CD4-positive, alpha-beta T cell (primary cell): ENCODE measurements around the gene SLC4A5. TPM values are rescaled to one million over a fixed set of nuclear protein-coding genes. Genes with fewer than 3 reads are reported as not detected.
"Not testable (repeated sequence)": the region's sequence is repeated elsewhere in the genome, so short reads cannot be mapped to it uniquely, and the experiment has no call there.

Source experiments
- ATAC-seq: fragments of 200-7000 bp; cut with Tn5 transposase; one replicate; pipeline ENCODE4 v1.10.0; 2022; ENCODE audit warnings: mild to moderate bottlenecking; ENCODE audit not compliant: poor library complexity
- CTCF ChIA-PET: fragments of 350-600 bp; sonication (Branson Sonifier 250); formaldehyde crosslinking; loops from one replicate; lab custom pipeline; 2021; ENCODE audit warnings: antibody characterized with exemption, inconsistent platforms; lab: Charles Lee
- POLR2A ChIA-PET: fragments of 350-600 bp; sonication (Branson Sonifier 250); formaldehyde crosslinking; loops from one replicate; lab custom pipeline; 2021; ENCODE audit warnings: antibody characterized with exemption, inconsistent platforms; lab: Charles Lee
- DNase-seq, 14 experiments: peaks; one replicate each; pipeline ENCODE4 v3.0.0-alpha.2; 2013 to 2020; ENCODE audit warnings: mixed read lengths in 2 of 14
- H3K27ac ChIP-seq, 2 donors: one replicate each; pipeline versions ENCODE4 v1.5.1 to v1.7.0; 2013; ENCODE audit warnings: low read length in 2 of 2, low read depth in 1 of 2, mild to moderate bottlenecking in 1 of 2
- H3K27me3 ChIP-seq, 2 experiments: 1 replicate in 1 of 2; 2 replicates in 1 of 2; pipeline versions ENCODE4 v1.6.1 to v1.7.0; 2013; ENCODE audit warnings: low read length in 2 of 2, control low read depth in 1 of 2, mild to moderate bottlenecking in 1 of 2, moderate library complexity in 1 of 2; ENCODE audit not compliant: insufficient read depth in 2 of 2, control insufficient read depth in 1 of 2
- H3K36me3 ChIP-seq: one replicate; pipeline ENCODE4 v1.6.1; 2013; ENCODE audit warnings: low read length, control low read depth; ENCODE audit not compliant: insufficient read depth
- H3K4me1 ChIP-seq: one replicate; pipeline ENCODE4 v1.6.1; 2013; ENCODE audit warnings: low read length, control low read depth; ENCODE audit not compliant: insufficient read depth
- H3K4me3 ChIP-seq: one replicate; pipeline ENCODE4 v1.5.1; 2013; ENCODE audit warnings: mild to moderate bottlenecking, low read length, moderate library complexity
- H3K9me3 ChIP-seq, 2 experiments: 1 replicate in 1 of 2; 2 replicates in 1 of 2; pipeline versions ENCODE4 v1.6.1 to v1.7.0; 2013; ENCODE audit warnings: low read length in 2 of 2, mild to moderate bottlenecking in 2 of 2, control low read depth in 1 of 2, moderate library complexity in 1 of 2; ENCODE audit not compliant: control insufficient read depth in 1 of 2, insufficient read depth in 1 of 2
- H3K27ac Mint-ChIP-seq: one replicate; pipeline ENCODE4 v1.8.0; 2020; ENCODE audit warnings: mixed read lengths
- H3K27me3 Mint-ChIP-seq: one replicate; pipeline ENCODE4 v1.8.0; 2021; ENCODE audit warnings: mixed read lengths
- H3K36me3 Mint-ChIP-seq: one replicate; pipeline ENCODE4 v1.8.0; 2021; ENCODE audit warnings: low read depth, mixed read lengths
- H3K4me1 Mint-ChIP-seq: one replicate; pipeline ENCODE4 v1.8.0; 2021; ENCODE audit warnings: low read depth, mixed read lengths
- H3K4me3 Mint-ChIP-seq: one replicate; pipeline ENCODE4 v1.8.0; 2020; ENCODE audit warnings: mild to moderate bottlenecking, mixed read lengths
- H3K9me3 Mint-ChIP-seq: one replicate; pipeline ENCODE4 v1.8.0; 2020; ENCODE audit warnings: mixed read lengths
- CTCF ChIP-seq: fragments of 200-600 bp; IDR thresholded peaks from one replicate; pipeline ENCODE4 v1.8.0; 2022; ENCODE audit warnings: antibody characterized with exemption, mild to moderate bottlenecking
- intact Hi-C, 2 experiments: fragments of 100-400 bp; cut with DNase I in 1 of 2; cut with micrococcal nuclease in 1 of 2; formaldehyde crosslinking; loops; one replicate each; pipeline versions ENCODE4 v1.15.1 to v1.9.0; 2023 to 2025; cut with DNase I, micrococcal nuclease
- total RNA-seq, 174 experiments: library from RNA in 2 of 174; stranded (reverse) in 2 of 174; gene quantifications; one replicate each; pipeline ENCODE4 v1.2.3 and lab custom pipeline; 2021 to 2026

The SLC4A5 gene
- total RNA-seq, 2 experiments from 2014 or later, result 7.8 to 10.4 TPM

- no peak for TF ChIP-seq CTCF
- ATAC-seq (no peak), DNase-seq (no peak)
- no peak overlapping the region for H3K4me3 Mint-ChIP-seq
- H3K9me3 Mint-ChIP-seq, result no peaks in the 10 kb centered on the region
- no peaks in the 10 kb centered on the region for H3K9me3 ChIP-seq
- H3K4me1 Mint-ChIP-seq, result no peaks in the 10 kb centered on the region
- no peaks in the 10 kb centered on the region for H3K27me3 Mint-ChIP-seq
- no peaks in the 10 kb centered on the region for H3K27me3 ChIP-seq
- POLR2A ChIA-PET, result no interaction called here
- no peaks in the 10 kb centered on the region for H3K4me1 ChIP-seq
- H3K36me3 ChIP-seq, result no peaks in the 10 kb centered on the region
- peaks cover 16% of the 10 kb centered on the region for H3K36me3 Mint-ChIP-seq
- intact Hi-C loops, result no loop called here
- no peak overlapping the region for H3K27ac Mint-ChIP-seq
- no peak overlapping the region for H3K4me3 ChIP-seq
- H3K27ac ChIP-seq, result no peak overlapping the region
- CTCF ChIA-PET, result no interaction called here
Measured at GRCh38 chr2:74233648-74234047, 109.6 kb downstream of the SLC4A5 start.

- no peaks in the 10 kb centered on the region for H3K4me1 Mint-ChIP-seq
- peaks cover 16% of the 10 kb centered on the region for H3K36me3 Mint-ChIP-seq
- H3K27me3 Mint-ChIP-seq, result no peaks in the 10 kb centered on the region
- DNase-seq (peak in 1 of 14 experiments; percentile 0), ATAC-seq (no peak)
- intact Hi-C loops, result no loop called here
- no peaks in the 10 kb centered on the region for H3K9me3 Mint-ChIP-seq
- no peak overlapping the region for H3K27ac ChIP-seq
- no peaks in the 10 kb centered on the region for H3K4me1 ChIP-seq
- no peak overlapping the region for H3K4me3 Mint-ChIP-seq
- ChIA-PET CTCF (no interaction called here), POLR2A (no interaction called here)
- H3K27me3 ChIP-seq, result no peaks in the 10 kb centered on the region
- H3K4me3 ChIP-seq, result no peak overlapping the region
- no peak for TF ChIP-seq CTCF
- H3K27ac Mint-ChIP-seq, result no peak overlapping the region
- H3K36me3 ChIP-seq, result no peaks in the 10 kb centered on the region
- no peaks in the 10 kb centered on the region for H3K9me3 ChIP-seq
Measured at GRCh38 chr2:74232426-74232825, 110.8 kb downstream of the SLC4A5 start.

- ATAC-seq, H3K4me1 ChIP-seq, H3K9me3 Mint-ChIP-seq, H3K4me3 ChIP-seq, CTCF ChIA-PET, H3K4me3 Mint-ChIP-seq, H3K36me3 ChIP-seq, H3K9me3 ChIP-seq, H3K27ac ChIP-seq, H3K27ac Mint-ChIP-seq, DNase-seq, POLR2A ChIA-PET, H3K4me1 Mint-ChIP-seq, H3K27me3 Mint-ChIP-seq, intact Hi-C loops, H3K27me3 ChIP-seq: not testable (repeated sequence)
- H3K36me3 Mint-ChIP-seq, result peaks cover 11% of the 10 kb centered on the region
Measured at GRCh38 chr2:74229865-74230264, 113.4 kb downstream of the SLC4A5 start.

GRCh38 chr2:74228772-74229171 is 114.4 kb downstream of the SLC4A5 start:
- H3K4me3 Mint-ChIP-seq, result no peak overlapping the region

More at GRCh38 chr2:74228772-74229171, 114.4 kb downstream of the SLC4A5 start:
- Histone ChIP-seq H3K36me3 (no peaks in the 10 kb centered on the region), H3K4me3 (no peak overlapping the region), H3K4me1 (no peaks in the 10 kb centered on the region), H3K27me3 (no peaks in the 10 kb centered on the region), H3K9me3 (no peaks in the 10 kb centered on the region), H3K27ac (no peak overlapping the region)
- no peak for TF ChIP-seq CTCF
- ChIA-PET POLR2A (no interaction called here), CTCF (no interaction called here)
- Mint-ChIP-seq H3K36me3 (peaks cover 8% of the 10 kb centered on the region), H3K27ac (no peak overlapping the region), H3K4me1 (no peaks in the 10 kb centered on the region), H3K27me3 (no peaks in the 10 kb centered on the region), H3K9me3 (no peaks in the 10 kb centered on the region)
- intact Hi-C loops, result no loop called here
- DNase-seq (no peak), ATAC-seq (no peak)
